C1 segment of cervical spinal cord (tissue), 14 donors: ENCODE measurements around the gene DUSP5.
"Not testable (repeated sequence)": the region's sequence is repeated elsewhere in the genome, so short reads cannot be mapped to it uniquely, and the experiment has no call there.

ENCODE experiments used
- DNase-seq, 14 donors: peaks; one replicate each; lab custom pipeline; 2025; lab: John Stamatoyannopoulos, UW

The DUSP5 gene

GRCh38 chr10:110514848-110515247, 17.1 kb downstream of the DUSP5 start:
- no peak for DNase-seq

- DNase-seq: no peak
Observed at GRCh38 chr10:110516815-110517492, 19.2 kb downstream of the DUSP5 start.

- no peak for DNase-seq
Observed at GRCh38 chr10:110522365-110522988, 24.8 kb downstream of the DUSP5 start.

- no peak for DNase-seq
Observed at GRCh38 chr10:110523736-110524135, 26.0 kb downstream of the DUSP5 start.

- DNase-seq: no peak
Observed at GRCh38 chr10:110524179-110524858, 26.6 kb downstream of the DUSP5 start.

GRCh38 chr10:110524859-110525232, 27.1 kb downstream of the DUSP5 start:
- no peak for DNase-seq

- no peak for DNase-seq
Observed at GRCh38 chr10:110525349-110526260, 27.9 kb downstream of the DUSP5 start.

- no peak for DNase-seq
Observed at GRCh38 chr10:110527731-110528171, 30.0 kb downstream of the DUSP5 start.

- no peak for DNase-seq
Observed at GRCh38 chr10:110528224-110528996, 30.7 kb downstream of the DUSP5 start.

- DNase-seq: not testable (repeated sequence)
Observed at GRCh38 chr10:110528997-110529524, 31.4 kb downstream of the DUSP5 start.

- no peak for DNase-seq
Observed at GRCh38 chr10:110529596-110530011, 31.9 kb downstream of the DUSP5 start.

- peak in 1 of 14 donors; percentile 57 for DNase-seq
Observed at GRCh38 chr10:110530131-110530831, 32.6 kb downstream of the DUSP5 start.

- no peak for DNase-seq
Observed at GRCh38 chr10:110531687-110532086, 34.0 kb downstream of the DUSP5 start.

- not testable (repeated sequence) for DNase-seq
Observed at GRCh38 chr10:110532628-110533027, 34.9 kb downstream of the DUSP5 start.

GRCh38 chr10:110533149-110533548, 35.4 kb downstream of the DUSP5 start:
- no peak for DNase-seq

- no peak for DNase-seq
Observed at GRCh38 chr10:110534571-110534970, 36.9 kb downstream of the DUSP5 start.

- peak in 1 of 14 donors; percentile 9 for DNase-seq
Observed at GRCh38 chr10:110535958-110536891, 38.5 kb downstream of the DUSP5 start.

GRCh38 chr10:110539091-110539490, 41.4 kb downstream of the DUSP5 start:
- no peak for DNase-seq

GRCh38 chr10:110540031-110540430, 42.3 kb downstream of the DUSP5 start:
- DNase-seq: no peak
